ENCODE measurements around the gene ASIC2.

DNA sequence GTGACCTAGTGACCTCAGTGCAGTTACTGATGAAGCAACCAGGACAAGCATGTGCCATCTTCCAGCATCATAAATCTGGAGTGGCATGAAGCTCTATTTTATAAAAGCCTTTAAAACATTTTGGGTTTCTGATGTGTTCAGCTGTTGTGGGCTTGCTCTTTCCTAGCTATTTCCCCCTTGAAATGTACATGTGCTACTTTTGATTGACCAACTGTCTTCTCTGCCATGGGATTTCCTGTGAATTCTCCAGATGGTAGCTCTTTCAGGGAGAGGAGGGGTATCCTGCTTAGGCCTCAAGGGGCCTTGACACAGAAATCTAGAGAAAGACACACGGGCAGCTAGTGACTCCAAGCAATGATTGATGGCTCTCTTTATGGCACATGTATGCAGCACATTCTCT lies 1.9 kb upstream of the ASIC2 start:
- TF ChIP-seq POLR2AphosphoS5 (IDR thresholded peaks at IDR 0.05) (no peak), CTCF (IDR thresholded peaks at IDR 0.05 in 8 of 11, conservative IDR thresholded peaks at IDR 0.05 in 3 of 11) (no peak), POLR2A (IDR thresholded peaks at IDR 0.05) (no peak)
